Measurements from ENCODE around the gene ILKAP. TPM values are rescaled to one million over a fixed set of nuclear protein-coding genes. Genes with fewer than 3 reads are reported as not detected.

Gene ILKAP
- total RNA-seq, 1 donor from 2014 or later, result 25.0 TPM

DNA sequence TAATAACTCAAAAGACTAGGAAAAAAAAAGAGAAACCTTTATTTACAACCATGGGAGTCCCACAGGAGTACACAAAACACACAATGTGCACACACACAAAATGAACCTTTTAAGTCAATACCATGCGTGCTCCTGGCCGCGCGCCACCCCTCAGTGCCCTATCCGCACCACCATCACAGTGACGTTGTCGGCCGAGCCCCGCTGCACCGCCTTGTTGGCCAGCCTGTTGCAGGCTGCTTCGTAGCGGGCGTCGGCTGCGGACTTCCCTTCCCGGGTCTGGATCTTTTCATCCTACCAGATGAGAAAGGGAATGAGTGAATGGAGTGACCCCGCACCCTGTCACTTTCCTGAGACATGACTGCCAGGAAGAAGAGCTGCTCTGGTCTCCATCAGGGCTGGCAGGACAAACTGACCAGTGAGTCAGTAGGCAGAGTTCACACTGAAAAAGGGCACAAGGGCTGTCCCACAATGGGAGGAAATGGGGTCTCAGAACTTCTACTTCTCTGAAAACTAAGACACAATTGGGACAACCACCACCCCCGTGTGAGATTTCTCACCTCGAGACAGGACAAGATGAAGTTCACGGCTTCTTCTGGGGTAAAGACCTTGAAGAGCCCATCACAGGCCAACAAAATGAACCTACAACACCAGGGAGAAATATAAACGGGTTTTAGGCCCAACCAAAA, 33.0 kb downstream of the ILKAP start:
- Histone ChIP-seq H3K36me3 (ENCODE audit: control insufficient read depth, insufficient read depth, low read length) (peaks cover 28% of the 10 kb centered on the region), H3K27me3 (ENCODE audit: control insufficient read depth, insufficient read depth, low read length) (no peaks in the 10 kb centered on the region), H3K4me3 (ENCODE audit: low read depth, low read length) (no peak overlapping the region)
- TF ChIP-seq, protein P1, sequence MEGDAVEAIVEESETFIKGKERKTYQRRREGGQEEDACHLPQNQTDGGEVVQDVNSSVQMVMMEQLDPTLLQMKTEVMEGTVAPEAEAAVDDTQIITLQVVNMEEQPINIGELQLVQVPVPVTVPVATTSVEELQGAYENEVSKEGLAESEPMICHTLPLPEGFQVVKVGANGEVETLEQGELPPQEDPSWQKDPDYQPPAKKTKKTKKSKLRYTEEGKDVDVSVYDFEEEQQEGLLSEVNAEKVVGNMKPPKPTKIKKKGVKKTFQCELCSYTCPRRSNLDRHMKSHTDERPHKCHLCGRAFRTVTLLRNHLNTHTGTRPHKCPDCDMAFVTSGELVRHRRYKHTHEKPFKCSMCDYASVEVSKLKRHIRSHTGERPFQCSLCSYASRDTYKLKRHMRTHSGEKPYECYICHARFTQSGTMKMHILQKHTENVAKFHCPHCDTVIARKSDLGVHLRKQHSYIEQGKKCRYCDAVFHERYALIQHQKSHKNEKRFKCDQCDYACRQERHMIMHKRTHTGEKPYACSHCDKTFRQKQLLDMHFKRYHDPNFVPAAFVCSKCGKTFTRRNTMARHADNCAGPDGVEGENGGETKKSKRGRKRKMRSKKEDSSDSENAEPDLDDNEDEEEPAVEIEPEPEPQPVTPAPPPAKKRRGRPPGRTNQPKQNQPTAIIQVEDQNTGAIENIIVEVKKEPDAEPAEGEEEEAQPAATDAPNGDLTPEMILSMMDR (IDR thresholded peaks at IDR 0.05; ENCODE audit: insufficient read depth, low read length, severe bottlenecking), result no peak
- FAIRE-seq (no peak), DNase-seq (ENCODE audit: low read depth) (no peak)

GRCh38 chr2:238169708-238170251, 33.7 kb downstream of the ILKAP start:
- Histone ChIP-seq H3K36me3 (ENCODE audit: control insufficient read depth, insufficient read depth, low read length) (peaks cover 28% of the 10 kb centered on the region), H3K27me3 (ENCODE audit: control insufficient read depth, insufficient read depth, low read length) (no peaks in the 10 kb centered on the region), H3K4me3 (ENCODE audit: low read depth, low read length) (peak overlapping the region; percentile 11)
- DNase-seq (ENCODE audit: low read depth) (peak; percentile 98), FAIRE-seq (peak; percentile 98)
- TF ChIP-seq, protein P1 (IDR thresholded peaks at IDR 0.05; ENCODE audit: insufficient read depth, low read length, severe bottlenecking), result no peak

DNA sequence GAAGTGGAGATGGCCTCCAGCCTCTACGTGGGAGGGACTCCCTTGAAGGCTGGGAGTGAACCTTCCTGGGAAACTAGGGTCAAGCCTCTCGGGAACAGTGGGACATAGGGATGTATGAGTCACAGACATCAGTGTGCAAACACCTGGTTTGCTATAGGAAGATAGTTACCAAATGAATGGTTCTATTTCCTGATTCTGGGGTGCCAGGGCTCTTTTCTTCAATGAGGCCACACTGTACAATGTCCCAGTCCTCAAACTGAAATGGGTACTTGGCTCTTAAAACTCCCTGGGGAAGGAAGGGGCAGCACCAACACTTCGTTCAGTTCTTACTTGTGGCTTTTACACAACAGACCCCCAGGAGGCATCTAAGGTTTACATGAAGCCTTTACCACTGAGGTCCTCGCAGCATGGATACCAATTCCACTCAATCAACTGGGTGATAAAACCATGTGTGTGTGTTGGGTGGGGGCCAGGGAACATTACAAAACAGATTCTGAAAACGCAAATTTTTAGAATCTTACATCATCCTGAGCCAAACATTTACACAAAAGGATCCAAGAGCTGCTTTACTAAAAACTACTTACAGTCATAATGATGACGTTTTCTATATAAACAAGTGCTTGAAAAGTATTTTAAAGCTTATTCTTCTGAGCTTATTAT, 34.3 kb downstream of the ILKAP start:
- TF ChIP-seq, protein P1 (IDR thresholded peaks at IDR 0.05; ENCODE audit: insufficient read depth, low read length, severe bottlenecking), result no peak
- DNase-seq (ENCODE audit: low read depth) (peak; percentile 81), FAIRE-seq (peak; percentile 47)
- Histone ChIP-seq H3K36me3 (ENCODE audit: control insufficient read depth, insufficient read depth, low read length) (peaks cover 27% of the 10 kb centered on the region), H3K27me3 (ENCODE audit: control insufficient read depth, insufficient read depth, low read length) (no peaks in the 10 kb centered on the region), H3K4me3 (ENCODE audit: low read depth, low read length) (no peak overlapping the region)

DNA sequence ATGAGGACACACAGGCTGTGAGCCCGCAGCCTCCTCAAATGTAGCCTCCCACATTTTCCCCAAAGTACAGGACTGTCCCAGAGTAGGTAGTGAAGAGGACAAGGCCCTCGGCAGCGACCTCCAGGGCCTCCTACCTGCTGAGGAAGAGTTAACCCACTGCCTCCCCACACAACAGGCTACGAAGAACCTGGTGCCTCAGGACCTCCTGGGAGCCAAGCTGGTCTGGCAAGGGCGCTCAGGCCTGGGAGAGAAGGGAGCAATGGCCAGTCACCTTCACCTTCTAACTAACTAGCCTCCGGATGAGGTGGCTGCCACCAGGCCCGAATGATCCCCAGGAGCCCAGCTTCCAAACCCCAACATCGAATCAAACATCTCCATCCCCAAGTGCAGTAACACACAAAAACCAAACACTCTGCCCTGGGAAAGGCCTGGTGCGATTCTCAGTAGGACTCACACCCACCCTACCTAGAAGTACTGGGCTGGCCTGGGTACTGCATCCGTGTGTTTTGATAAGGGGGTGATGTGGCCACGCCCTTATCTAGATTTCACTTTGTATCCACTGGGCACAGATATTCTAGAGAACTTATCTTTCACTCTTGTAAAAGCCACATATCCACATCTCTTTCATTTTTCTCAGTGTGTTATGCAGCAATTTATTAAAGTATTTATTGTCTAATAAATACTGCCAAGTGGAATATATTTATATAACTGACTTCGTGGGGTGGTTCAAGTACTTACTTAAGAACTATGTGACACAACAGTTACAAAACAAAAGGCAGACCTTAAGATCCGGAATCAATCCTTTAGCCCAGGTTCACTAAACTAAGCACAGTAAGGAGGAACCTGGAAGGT, 35.1 kb downstream of the ILKAP start:
- FAIRE-seq (no peak), DNase-seq (ENCODE audit: low read depth) (no peak)
- TF ChIP-seq, protein P1 (IDR thresholded peaks at IDR 0.05; ENCODE audit: insufficient read depth, low read length, severe bottlenecking), result no peak
- no peak overlapping the region for H3K4me3 ChIP-seq (ENCODE audit: low read depth, low read length)
- peaks cover 22% of the 10 kb centered on the region for H3K36me3 ChIP-seq (ENCODE audit: control insufficient read depth, insufficient read depth, low read length)
- H3K27me3 ChIP-seq (ENCODE audit: control insufficient read depth, insufficient read depth, low read length), result no peaks in the 10 kb centered on the region

GRCh38 chr2:238167761-238168160, 35.7 kb downstream of the ILKAP start:
- FAIRE-seq (no peak), DNase-seq (ENCODE audit: low read depth) (no peak)
- H3K4me3 ChIP-seq (ENCODE audit: low read depth, low read length), result no peak overlapping the region
- no peaks in the 10 kb centered on the region for H3K27me3 ChIP-seq (ENCODE audit: control insufficient read depth, insufficient read depth, low read length)
- TF ChIP-seq, protein P1 (IDR thresholded peaks at IDR 0.05; ENCODE audit: insufficient read depth, low read length, severe bottlenecking), result no peak
- H3K36me3 ChIP-seq (ENCODE audit: control insufficient read depth, insufficient read depth, low read length), result peaks cover 16% of the 10 kb centered on the region
